Stimulated activated CD8-positive, alpha-beta memory T cell treated with anti-CD3 and anti-CD28 coated beads, Interleukin-7, amount 100 ng/mL, for 4 hours (primary cell): Measurements from ENCODE around the gene SLIT3.

Source experiments
- DNase-seq, 2 donors: peaks; one replicate each; pipeline ENCODE4 v3.0.0-alpha.2; 2020; ENCODE audit warnings: low read depth in 2 of 2

Gene SLIT3

GRCh38 chr5:169029661-169030274 lies 271.2 kb downstream of the SLIT3 start:
- DNase-seq = no peak

- no peak for DNase-seq
These were observed 271.9 kb downstream of the SLIT3 start for GRCh38 chr5:169029037-169029436.

- DNase-seq = no peak
These were observed 273.4 kb downstream of the SLIT3 start for GRCh38 chr5:169027501-169028061.

- no peak for DNase-seq
These were observed 275.4 kb downstream of the SLIT3 start for GRCh38 chr5:169025491-169025890.

GRCh38 chr5:169024421-169024820 lies 276.5 kb downstream of the SLIT3 start:
- no peak for DNase-seq

- DNase-seq = no peak
These were observed 278.2 kb downstream of the SLIT3 start for GRCh38 chr5:169022718-169023117.

GRCh38 chr5:169020102-169020501 lies 280.8 kb downstream of the SLIT3 start:
- DNase-seq = no peak

- DNase-seq = no peak
These were observed 282.0 kb downstream of the SLIT3 start for GRCh38 chr5:169018925-169019324.

GRCh38 chr5:169015991-169016390 lies 284.9 kb downstream of the SLIT3 start:
- no peak for DNase-seq

GRCh38 chr5:169013846-169014245 lies 287.1 kb downstream of the SLIT3 start:
- no peak for DNase-seq

- DNase-seq = no peak
These were observed 287.7 kb downstream of the SLIT3 start for GRCh38 chr5:169013208-169013728.

GRCh38 chr5:169012450-169012849 lies 288.5 kb downstream of the SLIT3 start:
- DNase-seq = no peak

- DNase-seq = no peak
These were observed 289.5 kb downstream of the SLIT3 start for GRCh38 chr5:169011451-169011850.

GRCh38 chr5:169011009-169011408 lies 289.9 kb downstream of the SLIT3 start:
- DNase-seq = no peak

- no peak for DNase-seq
These were observed 291.8 kb downstream of the SLIT3 start for GRCh38 chr5:169009123-169009522.

GRCh38 chr5:169006842-169007790 lies 293.8 kb downstream of the SLIT3 start:
- no peak for DNase-seq

GRCh38 chr5:169004551-169004950 lies 296.4 kb downstream of the SLIT3 start:
- no peak for DNase-seq

- no peak for DNase-seq
These were observed 297.0 kb downstream of the SLIT3 start for GRCh38 chr5:169003721-169004541.

- no peak for DNase-seq
These were observed 297.9 kb downstream of the SLIT3 start for GRCh38 chr5:169002953-169003555.

GRCh38 chr5:169001394-169001793 lies 299.5 kb downstream of the SLIT3 start:
- DNase-seq = no peak

- DNase-seq = no peak
These were observed 305.9 kb downstream of the SLIT3 start for GRCh38 chr5:168995024-168995423.
